WTC11 (cell line): ENCODE results near the gene BIRC5. TPM values are rescaled to one million over a fixed set of nuclear protein-coding genes. Genes with fewer than 3 reads are reported as not detected.

ENCODE experiments used
- ATAC-seq: fragments of 200-7000 bp; cut with Tn5 transposase; 2 replicates; pipeline ENCODE4 v1.10.0; 2021; ENCODE audit warnings: mild to moderate bottlenecking, moderate library complexity
- CTCF ChIA-PET: fragments of 300-600 bp; sonication (Branson Sonifier 250); formaldehyde crosslinking; loops from one replicate; lab custom pipeline; 2021; ENCODE audit warnings: antibody characterized with exemption; lab: Charles Lee
- POLR2A ChIA-PET: fragments of 350-600 bp; sonication (Branson Sonifier 250); formaldehyde crosslinking; loops from one replicate; lab custom pipeline; 2021; ENCODE audit warnings: antibody characterized with exemption; lab: Charles Lee
- DNase-seq: peaks from one replicate; pipeline ENCODE4 v3.0.0; 2021; ENCODE audit warnings: low spot score
- H3K27ac Mint-ChIP-seq: 2 replicates; pipeline ENCODE4 v1.8.0; 2021; ENCODE audit warnings: mixed read lengths
- H3K27me3 Mint-ChIP-seq: 2 replicates; pipeline ENCODE4 v1.8.0; 2021; ENCODE audit warnings: low read depth, mild to moderate bottlenecking, moderate library complexity, mixed read lengths
- H3K36me3 Mint-ChIP-seq: 2 replicates; pipeline ENCODE4 v1.8.0; 2021; ENCODE audit warnings: mixed read lengths
- H3K4me1 Mint-ChIP-seq: 2 replicates; pipeline ENCODE4 v1.8.0; 2022; ENCODE audit warnings: mixed read lengths
- H3K4me3 Mint-ChIP-seq: 2 replicates; pipeline ENCODE4 v1.8.0; 2021; ENCODE audit warnings: mild to moderate bottlenecking, moderate library complexity, mixed read lengths
- H3K9me3 Mint-ChIP-seq: 2 replicates; pipeline ENCODE4 v1.8.0; 2021; ENCODE audit warnings: mixed read lengths
- ELF4 ChIP-seq: sonication (generic); formaldehyde crosslinking; IDR thresholded peaks from 2 replicates; pipeline ENCODE4 v1.8.1; 2022; ENCODE audit warnings: low read depth, mild to moderate bottlenecking, moderate library complexity, missing genetic modification reagents
- FOXP1 ChIP-seq: sonication (generic); formaldehyde crosslinking; IDR thresholded peaks from 2 replicates; pipeline ENCODE4 v1.8.0; 2022; ENCODE audit warnings: missing genetic modification reagents, mild to moderate bottlenecking, moderate library complexity, borderline replicate concordance
- HMGA2 ChIP-seq: fragments of 250-450 bp; sonication (Bioruptor Pico); IDR thresholded peaks from 2 replicates; pipeline ENCODE4 v1.4.0; 2021; ENCODE audit warnings: mild to moderate bottlenecking, moderate library complexity
- NFE2L1 ChIP-seq: sonication (generic); formaldehyde crosslinking; IDR thresholded peaks from 2 replicates; pipeline ENCODE4 v1.8.1; 2023; ENCODE audit warnings: missing genetic modification reagents
- NR3C1 ChIP-seq: sonication (generic); formaldehyde crosslinking; conservative IDR thresholded peaks from 2 replicates; pipeline ENCODE4 v1.8.1; 2023; ENCODE audit warnings: low read depth, mild to moderate bottlenecking, missing genetic modification reagents
- RORB ChIP-seq: fragments of 250-450 bp; sonication (Bioruptor Pico); IDR thresholded peaks from 2 replicates; pipeline ENCODE4 v1.9.0; 2021; ENCODE audit warnings: mild to moderate bottlenecking
- SMAD3 ChIP-seq: sonication (generic); formaldehyde crosslinking; IDR thresholded peaks from 2 replicates; pipeline ENCODE4 v1.8.0; 2022; ENCODE audit warnings: missing genetic modification reagents, mild to moderate bottlenecking, borderline replicate concordance
- TCF7 ChIP-seq: sonication (generic); formaldehyde crosslinking; IDR thresholded peaks from 2 replicates; pipeline ENCODE4 v1.8.0; 2022; ENCODE audit warnings: mild to moderate bottlenecking, low read depth, missing genetic modification reagents, moderate library complexity
- ZNF232 ChIP-seq: sonication (generic); formaldehyde crosslinking; IDR thresholded peaks from 2 replicates; pipeline ENCODE4 v1.8.0; 2022; ENCODE audit warnings: mild to moderate bottlenecking, missing genetic modification reagents
- ZNF423 ChIP-seq: fragments of 250-450 bp; sonication (Bioruptor Pico); IDR thresholded peaks from 2 replicates; pipeline ENCODE4 v2.1.2; 2022; ENCODE audit warnings: mild to moderate bottlenecking, moderate library complexity
- total RNA-seq: library from RNA; stranded (reverse); gene quantifications from 3 replicates; pipeline ENCODE4 v1.2.3, GENCODE V29; 2021
- TF ChIP-seq, protein P1 (sequence below): sonication (generic); formaldehyde crosslinking; IDR thresholded peaks from 2 replicates; pipeline ENCODE4 v1.8.1; 2022; ENCODE audit warnings: low read depth, mild to moderate bottlenecking, moderate library complexity, missing genetic modification reagents, borderline replicate concordance
- TF ChIP-seq, protein P2 (sequence below): fragments of 250-450 bp; sonication (Bioruptor Pico); IDR thresholded peaks from 2 replicates; pipeline ENCODE4 v1.8.0; 2021; ENCODE audit warnings: mild to moderate bottlenecking
- TF ChIP-seq, protein P3 (sequence below): sonication (generic); formaldehyde crosslinking; IDR thresholded peaks from 2 replicates; pipeline ENCODE4 v1.8.1; 2023; ENCODE audit warnings: mild to moderate bottlenecking, missing genetic modification reagents
- TF ChIP-seq, protein P4 (sequence below): sonication (generic); formaldehyde crosslinking; IDR thresholded peaks from 2 replicates; pipeline ENCODE4 v1.8.0; 2023; ENCODE audit warnings: missing genetic modification reagents
- TF ChIP-seq, protein P5 (sequence below): sonication (generic); formaldehyde crosslinking; IDR thresholded peaks from 2 replicates; pipeline ENCODE4 v1.8.0; 2022; ENCODE audit warnings: mild to moderate bottlenecking, missing genetic modification reagents
- TF ChIP-seq, protein P6 (sequence below): sonication (generic); formaldehyde crosslinking; IDR thresholded peaks from 2 replicates; pipeline ENCODE4 v1.8.0; 2022; ENCODE audit warnings: missing genetic modification reagents
- TF ChIP-seq, protein P7 (sequence below): sonication (generic); formaldehyde crosslinking; conservative IDR thresholded peaks from 2 replicates; pipeline ENCODE4 v1.8.1; 2023; ENCODE audit warnings: mild to moderate bottlenecking, low read depth, missing genetic modification reagents, moderate library complexity
- TF ChIP-seq, protein P8 (sequence below): sonication (generic); formaldehyde crosslinking; IDR thresholded peaks from 2 replicates; pipeline ENCODE4 v1.8.1; 2022; ENCODE audit warnings: mild to moderate bottlenecking, missing genetic modification reagents, moderate library complexity, borderline replicate concordance

The BIRC5 gene
- total RNA-seq, 1 experiment from 2014 or later, result 115 TPM

DNA sequence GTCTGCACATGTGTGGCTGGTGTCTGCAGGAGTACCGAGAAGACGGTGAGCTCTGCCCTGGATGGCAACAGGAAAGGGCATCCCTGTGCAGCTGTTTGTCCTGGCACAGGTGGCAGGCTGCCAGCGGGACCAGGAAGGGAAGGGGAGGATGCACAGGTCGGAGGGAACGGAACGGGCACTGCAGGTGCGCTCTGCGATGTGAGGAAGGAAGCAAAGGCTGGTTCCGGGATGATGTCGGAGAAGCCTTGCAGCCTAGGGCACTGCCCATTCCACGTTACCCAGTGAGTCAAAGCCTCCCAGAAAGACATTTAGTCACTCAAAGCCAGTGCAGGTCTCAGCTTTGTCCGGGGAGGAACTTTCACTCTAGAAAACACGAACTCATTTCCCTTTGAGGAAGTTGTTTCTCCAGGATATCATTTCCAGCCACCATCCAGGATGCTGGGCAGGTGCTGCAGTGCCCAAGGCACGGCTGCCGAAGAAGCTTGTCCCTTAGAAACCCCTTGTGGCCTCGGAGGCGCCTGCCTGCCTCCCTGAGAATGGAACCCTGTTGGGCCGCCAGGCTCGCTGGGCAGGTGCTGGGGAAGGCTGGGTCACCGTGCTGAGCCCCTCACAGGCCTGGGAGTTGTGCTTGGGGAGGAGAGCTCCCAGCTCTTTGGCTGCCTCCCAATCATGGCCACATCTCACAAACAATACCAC, 12.9 kb downstream of the BIRC5 start:
- CTCF ChIA-PET, result interaction anchor here (0.9 to 2.8 kb wide), 4 partner anchors 20 to 142 kb away, joined by 3 to 18 read pairs (median 6); no protein-coding TSS in a partner anchor
- POLR2A ChIA-PET, result interaction anchor here (0.5 to 1.3 kb wide), 2 partner anchors 13 to 701 kb away, joined by 3 to 4 read pairs; partner anchors contain the start of gene BIRC5
- ATAC-seq (no peak), DNase-seq (no peak)
- peaks cover 4% of the 10 kb centered on the region; the same call in 1 of the 2 replicates for H3K4me1 Mint-ChIP-seq
- no peak overlapping the region; the same call in 1 of the 2 replicates for H3K27ac Mint-ChIP-seq
- peaks cover 18% of the 10 kb centered on the region for H3K27me3 Mint-ChIP-seq
- H3K9me3 Mint-ChIP-seq, result no peaks in the 10 kb centered on the region
- TF ChIP-seq ELF4 (CRISPR knock-in tag) (no peak), ZNF423 (no peak), TCF7 (no peak), SMAD3 (CRISPR knock-in tag) (no peak), NFE2L1 (CRISPR knock-in tag) (no peak), FOXP1 (CRISPR knock-in tag) (no peak)
- TF ChIP-seq, protein P1, sequence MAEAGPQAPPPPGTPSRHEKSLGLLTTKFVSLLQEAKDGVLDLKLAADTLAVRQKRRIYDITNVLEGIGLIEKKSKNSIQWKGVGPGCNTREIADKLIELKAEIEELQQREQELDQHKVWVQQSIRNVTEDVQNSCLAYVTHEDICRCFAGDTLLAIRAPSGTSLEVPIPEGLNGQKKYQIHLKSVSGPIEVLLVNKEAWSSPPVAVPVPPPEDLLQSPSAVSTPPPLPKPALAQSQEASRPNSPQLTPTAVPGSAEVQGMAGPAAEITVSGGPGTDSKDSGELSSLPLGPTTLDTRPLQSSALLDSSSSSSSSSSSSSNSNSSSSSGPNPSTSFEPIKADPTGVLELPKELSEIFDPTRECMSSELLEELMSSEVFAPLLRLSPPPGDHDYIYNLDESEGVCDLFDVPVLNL (CRISPR knock-in tag), result no peak
- TF ChIP-seq, protein P2, sequence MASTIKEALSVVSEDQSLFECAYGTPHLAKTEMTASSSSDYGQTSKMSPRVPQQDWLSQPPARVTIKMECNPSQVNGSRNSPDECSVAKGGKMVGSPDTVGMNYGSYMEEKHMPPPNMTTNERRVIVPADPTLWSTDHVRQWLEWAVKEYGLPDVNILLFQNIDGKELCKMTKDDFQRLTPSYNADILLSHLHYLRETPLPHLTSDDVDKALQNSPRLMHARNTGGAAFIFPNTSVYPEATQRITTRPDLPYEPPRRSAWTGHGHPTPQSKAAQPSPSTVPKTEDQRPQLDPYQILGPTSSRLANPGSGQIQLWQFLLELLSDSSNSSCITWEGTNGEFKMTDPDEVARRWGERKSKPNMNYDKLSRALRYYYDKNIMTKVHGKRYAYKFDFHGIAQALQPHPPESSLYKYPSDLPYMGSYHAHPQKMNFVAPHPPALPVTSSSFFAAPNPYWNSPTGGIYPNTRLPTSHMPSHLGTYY (CRISPR knock-in tag), result no peak
- TF ChIP-seq, protein P3, sequence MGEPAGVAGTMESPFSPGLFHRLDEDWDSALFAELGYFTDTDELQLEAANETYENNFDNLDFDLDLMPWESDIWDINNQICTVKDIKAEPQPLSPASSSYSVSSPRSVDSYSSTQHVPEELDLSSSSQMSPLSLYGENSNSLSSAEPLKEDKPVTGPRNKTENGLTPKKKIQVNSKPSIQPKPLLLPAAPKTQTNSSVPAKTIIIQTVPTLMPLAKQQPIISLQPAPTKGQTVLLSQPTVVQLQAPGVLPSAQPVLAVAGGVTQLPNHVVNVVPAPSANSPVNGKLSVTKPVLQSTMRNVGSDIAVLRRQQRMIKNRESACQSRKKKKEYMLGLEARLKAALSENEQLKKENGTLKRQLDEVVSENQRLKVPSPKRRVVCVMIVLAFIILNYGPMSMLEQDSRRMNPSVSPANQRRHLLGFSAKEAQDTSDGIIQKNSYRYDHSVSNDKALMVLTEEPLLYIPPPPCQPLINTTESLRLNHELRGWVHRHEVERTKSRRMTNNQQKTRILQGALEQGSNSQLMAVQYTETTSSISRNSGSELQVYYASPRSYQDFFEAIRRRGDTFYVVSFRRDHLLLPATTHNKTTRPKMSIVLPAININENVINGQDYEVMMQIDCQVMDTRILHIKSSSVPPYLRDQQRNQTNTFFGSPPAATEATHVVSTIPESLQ (CRISPR knock-in tag), result no peak
- TF ChIP-seq, protein P4, sequence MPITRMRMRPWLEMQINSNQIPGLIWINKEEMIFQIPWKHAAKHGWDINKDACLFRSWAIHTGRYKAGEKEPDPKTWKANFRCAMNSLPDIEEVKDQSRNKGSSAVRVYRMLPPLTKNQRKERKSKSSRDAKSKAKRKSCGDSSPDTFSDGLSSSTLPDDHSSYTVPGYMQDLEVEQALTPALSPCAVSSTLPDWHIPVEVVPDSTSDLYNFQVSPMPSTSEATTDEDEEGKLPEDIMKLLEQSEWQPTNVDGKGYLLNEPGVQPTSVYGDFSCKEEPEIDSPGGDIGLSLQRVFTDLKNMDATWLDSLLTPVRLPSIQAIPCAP (CRISPR knock-in tag), result no peak
- TF ChIP-seq, protein P5, sequence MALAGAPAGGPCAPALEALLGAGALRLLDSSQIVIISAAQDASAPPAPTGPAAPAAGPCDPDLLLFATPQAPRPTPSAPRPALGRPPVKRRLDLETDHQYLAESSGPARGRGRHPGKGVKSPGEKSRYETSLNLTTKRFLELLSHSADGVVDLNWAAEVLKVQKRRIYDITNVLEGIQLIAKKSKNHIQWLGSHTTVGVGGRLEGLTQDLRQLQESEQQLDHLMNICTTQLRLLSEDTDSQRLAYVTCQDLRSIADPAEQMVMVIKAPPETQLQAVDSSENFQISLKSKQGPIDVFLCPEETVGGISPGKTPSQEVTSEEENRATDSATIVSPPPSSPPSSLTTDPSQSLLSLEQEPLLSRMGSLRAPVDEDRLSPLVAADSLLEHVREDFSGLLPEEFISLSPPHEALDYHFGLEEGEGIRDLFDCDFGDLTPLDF (CRISPR knock-in tag), result no peak
- peaks cover 27% of the 10 kb centered on the region for H3K36me3 Mint-ChIP-seq
- H3K4me3 Mint-ChIP-seq, result no peak overlapping the region

DNA sequence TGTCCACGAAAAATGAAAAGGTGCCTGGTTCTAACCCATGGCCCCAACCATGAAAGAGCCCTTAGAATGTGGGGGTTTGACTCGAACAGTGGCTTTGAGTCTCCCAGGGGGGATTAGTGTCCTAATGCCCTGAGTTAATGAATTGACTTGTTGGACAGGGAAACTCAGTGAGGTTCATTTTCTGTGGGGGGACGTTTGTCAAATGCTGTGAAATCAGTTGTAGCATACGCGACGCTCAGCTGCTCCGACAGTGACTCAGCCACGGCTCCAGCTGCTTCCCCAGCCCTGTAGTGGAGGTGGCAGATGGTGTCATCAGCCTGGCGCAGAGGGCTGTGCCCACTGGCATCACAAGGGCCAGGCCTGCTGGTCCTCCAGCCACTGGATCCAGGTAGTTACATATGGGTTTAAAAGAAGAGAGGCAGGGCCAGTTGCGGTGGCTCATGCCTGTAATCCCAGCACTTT, 13.4 kb downstream of the BIRC5 start:
- ATAC-seq (no peak), DNase-seq (no peak)
- Mint-ChIP-seq H3K36me3 (peaks cover 26% of the 10 kb centered on the region), H3K4me3 (no peak overlapping the region), H3K27me3 (peaks cover 24% of the 10 kb centered on the region), H3K27ac (no peak overlapping the region), H3K4me1 (peaks cover 4% of the 10 kb centered on the region; the same call in 1 of the 2 replicates), H3K9me3 (no peaks in the 10 kb centered on the region)
- ChIA-PET CTCF (interaction anchor here (0.9 kb wide), 1 partner anchor 21 kb away, joined by 7 read pairs; no protein-coding TSS in a partner anchor), POLR2A (no interaction called here)
- TF ChIP-seq, protein P6, sequence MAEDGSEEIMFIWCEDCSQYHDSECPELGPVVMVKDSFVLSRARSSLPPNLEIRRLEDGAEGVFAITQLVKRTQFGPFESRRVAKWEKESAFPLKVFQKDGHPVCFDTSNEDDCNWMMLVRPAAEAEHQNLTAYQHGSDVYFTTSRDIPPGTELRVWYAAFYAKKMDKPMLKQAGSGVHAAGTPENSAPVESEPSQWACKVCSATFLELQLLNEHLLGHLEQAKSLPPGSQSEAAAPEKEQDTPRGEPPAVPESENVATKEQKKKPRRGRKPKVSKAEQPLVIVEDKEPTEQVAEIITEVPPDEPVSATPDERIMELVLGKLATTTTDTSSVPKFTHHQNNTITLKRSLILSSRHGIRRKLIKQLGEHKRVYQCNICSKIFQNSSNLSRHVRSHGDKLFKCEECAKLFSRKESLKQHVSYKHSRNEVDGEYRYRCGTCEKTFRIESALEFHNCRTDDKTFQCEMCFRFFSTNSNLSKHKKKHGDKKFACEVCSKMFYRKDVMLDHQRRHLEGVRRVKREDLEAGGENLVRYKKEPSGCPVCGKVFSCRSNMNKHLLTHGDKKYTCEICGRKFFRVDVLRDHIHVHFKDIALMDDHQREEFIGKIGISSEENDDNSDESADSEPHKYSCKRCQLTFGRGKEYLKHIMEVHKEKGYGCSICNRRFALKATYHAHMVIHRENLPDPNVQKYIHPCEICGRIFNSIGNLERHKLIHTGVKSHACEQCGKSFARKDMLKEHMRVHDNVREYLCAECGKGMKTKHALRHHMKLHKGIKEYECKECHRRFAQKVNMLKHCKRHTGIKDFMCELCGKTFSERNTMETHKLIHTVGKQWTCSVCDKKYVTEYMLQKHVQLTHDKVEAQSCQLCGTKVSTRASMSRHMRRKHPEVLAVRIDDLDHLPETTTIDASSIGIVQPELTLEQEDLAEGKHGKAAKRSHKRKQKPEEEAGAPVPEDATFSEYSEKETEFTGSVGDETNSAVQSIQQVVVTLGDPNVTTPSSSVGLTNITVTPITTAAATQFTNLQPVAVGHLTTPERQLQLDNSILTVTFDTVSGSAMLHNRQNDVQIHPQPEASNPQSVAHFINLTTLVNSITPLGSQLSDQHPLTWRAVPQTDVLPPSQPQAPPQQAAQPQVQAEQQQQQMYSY (CRISPR knock-in tag), result no peak
- TF ChIP-seq, protein P7, sequence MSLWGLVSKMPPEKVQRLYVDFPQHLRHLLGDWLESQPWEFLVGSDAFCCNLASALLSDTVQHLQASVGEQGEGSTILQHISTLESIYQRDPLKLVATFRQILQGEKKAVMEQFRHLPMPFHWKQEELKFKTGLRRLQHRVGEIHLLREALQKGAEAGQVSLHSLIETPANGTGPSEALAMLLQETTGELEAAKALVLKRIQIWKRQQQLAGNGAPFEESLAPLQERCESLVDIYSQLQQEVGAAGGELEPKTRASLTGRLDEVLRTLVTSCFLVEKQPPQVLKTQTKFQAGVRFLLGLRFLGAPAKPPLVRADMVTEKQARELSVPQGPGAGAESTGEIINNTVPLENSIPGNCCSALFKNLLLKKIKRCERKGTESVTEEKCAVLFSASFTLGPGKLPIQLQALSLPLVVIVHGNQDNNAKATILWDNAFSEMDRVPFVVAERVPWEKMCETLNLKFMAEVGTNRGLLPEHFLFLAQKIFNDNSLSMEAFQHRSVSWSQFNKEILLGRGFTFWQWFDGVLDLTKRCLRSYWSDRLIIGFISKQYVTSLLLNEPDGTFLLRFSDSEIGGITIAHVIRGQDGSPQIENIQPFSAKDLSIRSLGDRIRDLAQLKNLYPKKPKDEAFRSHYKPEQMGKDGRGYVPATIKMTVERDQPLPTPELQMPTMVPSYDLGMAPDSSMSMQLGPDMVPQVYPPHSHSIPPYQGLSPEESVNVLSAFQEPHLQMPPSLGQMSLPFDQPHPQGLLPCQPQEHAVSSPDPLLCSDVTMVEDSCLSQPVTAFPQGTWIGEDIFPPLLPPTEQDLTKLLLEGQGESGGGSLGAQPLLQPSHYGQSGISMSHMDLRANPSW (CRISPR knock-in tag), result no peak
- TF ChIP-seq, protein P8, sequence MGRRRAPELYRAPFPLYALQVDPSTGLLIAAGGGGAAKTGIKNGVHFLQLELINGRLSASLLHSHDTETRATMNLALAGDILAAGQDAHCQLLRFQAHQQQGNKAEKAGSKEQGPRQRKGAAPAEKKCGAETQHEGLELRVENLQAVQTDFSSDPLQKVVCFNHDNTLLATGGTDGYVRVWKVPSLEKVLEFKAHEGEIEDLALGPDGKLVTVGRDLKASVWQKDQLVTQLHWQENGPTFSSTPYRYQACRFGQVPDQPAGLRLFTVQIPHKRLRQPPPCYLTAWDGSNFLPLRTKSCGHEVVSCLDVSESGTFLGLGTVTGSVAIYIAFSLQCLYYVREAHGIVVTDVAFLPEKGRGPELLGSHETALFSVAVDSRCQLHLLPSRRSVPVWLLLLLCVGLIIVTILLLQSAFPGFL (CRISPR knock-in tag), result no peak
- TF ChIP-seq ZNF232 (CRISPR knock-in tag) (no peak), RORB (CRISPR knock-in tag) (no peak), NR3C1 (no peak), HMGA2 (CRISPR knock-in tag) (no peak)
